Glutamatergic neuron (in vitro differentiated cells): ENCODE results near the gene PAEP. TPM values are rescaled to one million over a fixed set of nuclear protein-coding genes. Genes with fewer than 3 reads are reported as not detected.

ENCODE experiments used
- DNase-seq: peaks from one replicate; pipeline ENCODE4 v3.0.0; 2022
- H3K27ac Mint-ChIP-seq: one replicate; pipeline ENCODE4 v1.8.0; 2020; ENCODE audit warnings: mild to moderate bottlenecking, mixed read lengths, inconsistent platforms; ENCODE audit not compliant: unreplicated experiment
- H3K27me3 Mint-ChIP-seq: one replicate; pipeline ENCODE4 v1.8.0; 2020; ENCODE audit warnings: mild to moderate bottlenecking, moderate library complexity, mixed read lengths, inconsistent platforms; ENCODE audit not compliant: unreplicated experiment
- H3K36me3 Mint-ChIP-seq: one replicate; pipeline ENCODE4 v1.8.0; 2020; ENCODE audit warnings: mild to moderate bottlenecking, mixed read lengths, inconsistent platforms; ENCODE audit not compliant: unreplicated experiment
- H3K4me1 Mint-ChIP-seq: one replicate; pipeline ENCODE4 v1.8.0; 2020; ENCODE audit warnings: mild to moderate bottlenecking, low read depth, mixed read lengths, inconsistent platforms; ENCODE audit not compliant: unreplicated experiment
- H3K4me3 Mint-ChIP-seq: one replicate; pipeline ENCODE4 v1.8.0; 2020; ENCODE audit warnings: mild to moderate bottlenecking, mixed read lengths, inconsistent platforms; ENCODE audit not compliant: unreplicated experiment
- H3K9me3 Mint-ChIP-seq: one replicate; pipeline ENCODE4 v1.8.0; 2020; ENCODE audit warnings: mild to moderate bottlenecking, moderate library complexity, mixed read lengths, inconsistent platforms; ENCODE audit not compliant: unreplicated experiment
- total RNA-seq: library from RNA; stranded (reverse); fragmentation: NEBNext Ultra II Directional; extraction: Animal tissue kit (Norgen Biotek cat#: 25700); gene quantifications from one replicate; pipeline ENCODE4 v1.2.1, GENCODE V29; 2021; ENCODE audit not compliant: unreplicated experiment
- TF ChIP-seq, protein P1 (sequence below): fragments of 200-600 bp; sonication (generic); IDR thresholded peaks from one replicate; pipeline ENCODE4 v1.5.0; 2021; ENCODE audit not compliant: partially characterized antibody, unreplicated experiment

Gene PAEP
- total RNA-seq, 1 donor from 2014 or later, result not detected

DNA sequence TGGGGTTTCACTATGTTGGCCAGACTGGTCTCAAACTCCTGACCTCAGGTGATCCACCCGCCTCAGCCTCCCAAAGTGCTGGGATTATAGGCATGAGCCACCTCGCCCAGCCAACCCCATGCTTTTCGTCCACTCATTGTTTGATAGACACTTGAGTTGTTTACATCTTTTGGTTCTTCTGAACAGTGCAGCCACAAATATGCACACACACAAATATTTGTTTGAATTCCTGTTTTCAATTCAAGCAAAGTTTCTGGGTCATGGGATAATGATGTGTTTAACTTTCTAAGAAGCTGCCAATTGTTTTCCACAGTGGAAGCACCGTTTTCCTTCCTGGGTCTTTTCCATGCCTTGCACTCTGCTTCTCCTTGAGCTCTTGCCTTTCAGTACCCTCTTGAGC, 6.8 kb upstream of the PAEP start:
- Mint-ChIP-seq H3K9me3 (peaks cover 4% of the 10 kb centered on the region), H3K27me3 (peaks cover 13% of the 10 kb centered on the region), H3K4me3 (no peak overlapping the region), H3K4me1 (no peaks in the 10 kb centered on the region), H3K36me3 (peaks cover 4% of the 10 kb centered on the region), H3K27ac (no peak overlapping the region)
- TF ChIP-seq, protein P1, sequence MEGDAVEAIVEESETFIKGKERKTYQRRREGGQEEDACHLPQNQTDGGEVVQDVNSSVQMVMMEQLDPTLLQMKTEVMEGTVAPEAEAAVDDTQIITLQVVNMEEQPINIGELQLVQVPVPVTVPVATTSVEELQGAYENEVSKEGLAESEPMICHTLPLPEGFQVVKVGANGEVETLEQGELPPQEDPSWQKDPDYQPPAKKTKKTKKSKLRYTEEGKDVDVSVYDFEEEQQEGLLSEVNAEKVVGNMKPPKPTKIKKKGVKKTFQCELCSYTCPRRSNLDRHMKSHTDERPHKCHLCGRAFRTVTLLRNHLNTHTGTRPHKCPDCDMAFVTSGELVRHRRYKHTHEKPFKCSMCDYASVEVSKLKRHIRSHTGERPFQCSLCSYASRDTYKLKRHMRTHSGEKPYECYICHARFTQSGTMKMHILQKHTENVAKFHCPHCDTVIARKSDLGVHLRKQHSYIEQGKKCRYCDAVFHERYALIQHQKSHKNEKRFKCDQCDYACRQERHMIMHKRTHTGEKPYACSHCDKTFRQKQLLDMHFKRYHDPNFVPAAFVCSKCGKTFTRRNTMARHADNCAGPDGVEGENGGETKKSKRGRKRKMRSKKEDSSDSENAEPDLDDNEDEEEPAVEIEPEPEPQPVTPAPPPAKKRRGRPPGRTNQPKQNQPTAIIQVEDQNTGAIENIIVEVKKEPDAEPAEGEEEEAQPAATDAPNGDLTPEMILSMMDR, result no peak
- no peak for DNase-seq

DNA sequence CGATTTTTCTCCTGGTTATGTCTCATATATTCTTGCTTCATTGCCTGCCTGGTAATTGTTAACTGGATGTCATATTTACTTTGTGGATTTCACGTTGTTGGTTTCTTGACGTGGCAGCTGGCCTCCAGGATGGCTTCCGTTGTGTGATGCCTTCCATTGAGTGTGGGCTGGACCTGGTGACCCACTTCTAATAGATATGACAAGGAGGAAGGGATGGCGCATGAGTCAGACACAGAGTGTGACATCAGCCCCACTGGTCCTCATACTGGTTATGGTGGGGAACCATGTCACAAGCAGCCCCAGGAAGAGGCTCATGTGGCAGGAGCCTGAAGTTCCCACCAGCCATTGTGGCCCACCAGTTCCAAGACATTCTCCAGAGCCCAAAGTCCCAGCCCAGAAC, 6.4 kb upstream of the PAEP start:
- Mint-ChIP-seq H3K4me1 (no peaks in the 10 kb centered on the region), H3K9me3 (peaks cover 4% of the 10 kb centered on the region), H3K27me3 (peaks cover 13% of the 10 kb centered on the region), H3K27ac (no peak overlapping the region), H3K4me3 (no peak overlapping the region), H3K36me3 (peaks cover 4% of the 10 kb centered on the region)
- TF ChIP-seq, protein P1, result no peak
- no peak for DNase-seq

DNA sequence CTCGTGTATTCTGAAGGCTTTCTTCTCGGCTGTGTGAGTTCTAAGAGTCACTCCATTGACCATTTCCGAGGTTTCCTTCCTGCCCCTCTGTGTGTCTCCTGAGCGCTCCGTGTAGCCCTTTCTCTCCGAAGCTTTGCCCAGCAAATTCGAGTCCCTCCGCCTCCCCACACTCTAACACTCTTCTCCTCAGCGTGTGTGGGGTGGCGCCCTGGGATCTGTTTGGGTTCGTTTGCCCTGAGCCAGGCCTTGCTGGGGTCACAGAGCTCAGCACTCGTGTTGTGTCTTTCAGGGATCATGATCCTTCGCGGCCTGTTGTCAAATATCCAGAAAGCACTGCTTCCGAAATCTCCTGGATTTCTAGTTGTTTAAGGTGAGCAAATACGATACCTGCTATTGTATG, 5.6 kb upstream of the PAEP start:
- Mint-ChIP-seq H3K4me3 (no peak overlapping the region), H3K27ac (no peak overlapping the region)
- TF ChIP-seq, protein P1, result no peak

DNA sequence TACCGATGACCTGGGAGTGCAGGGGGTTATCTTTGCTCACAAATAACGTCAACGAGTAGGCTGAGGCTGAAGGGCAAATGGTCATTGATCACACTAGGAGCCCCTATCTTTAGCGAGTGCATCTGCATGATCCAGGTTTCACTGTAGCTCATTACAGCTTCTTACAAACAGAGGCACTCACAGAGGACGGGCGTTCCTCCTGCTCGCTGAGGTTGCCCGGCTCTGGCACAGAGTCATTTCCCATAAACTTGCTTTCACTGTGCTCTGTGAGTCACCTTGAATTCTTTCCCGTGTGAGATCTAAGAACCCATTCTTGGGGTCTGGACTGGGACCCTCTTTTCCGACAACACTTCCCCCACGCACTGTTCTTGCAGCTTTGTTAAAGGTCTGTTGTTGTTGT, 1.9 kb upstream of the PAEP start:
- no peak overlapping the region for H3K27ac Mint-ChIP-seq
- H3K4me1 Mint-ChIP-seq, result no peaks in the 10 kb centered on the region
- peaks cover 15% of the 10 kb centered on the region for H3K27me3 Mint-ChIP-seq
- H3K9me3 Mint-ChIP-seq, result peaks cover 3% of the 10 kb centered on the region
- no peak overlapping the region for H3K4me3 Mint-ChIP-seq
- no peak for DNase-seq
- TF ChIP-seq, protein P1, result no peak
- no peaks in the 10 kb centered on the region for H3K36me3 Mint-ChIP-seq

More for the DNA sequence above, 5.6 kb upstream of the PAEP start:
- H3K27me3 Mint-ChIP-seq, result peaks cover 11% of the 10 kb centered on the region
- H3K9me3 Mint-ChIP-seq, result peaks cover 2% of the 10 kb centered on the region
- DNase-seq, result no peak
- peaks cover under 1% of the 10 kb centered on the region for H3K36me3 Mint-ChIP-seq
- no peaks in the 10 kb centered on the region for H3K4me1 Mint-ChIP-seq

DNA sequence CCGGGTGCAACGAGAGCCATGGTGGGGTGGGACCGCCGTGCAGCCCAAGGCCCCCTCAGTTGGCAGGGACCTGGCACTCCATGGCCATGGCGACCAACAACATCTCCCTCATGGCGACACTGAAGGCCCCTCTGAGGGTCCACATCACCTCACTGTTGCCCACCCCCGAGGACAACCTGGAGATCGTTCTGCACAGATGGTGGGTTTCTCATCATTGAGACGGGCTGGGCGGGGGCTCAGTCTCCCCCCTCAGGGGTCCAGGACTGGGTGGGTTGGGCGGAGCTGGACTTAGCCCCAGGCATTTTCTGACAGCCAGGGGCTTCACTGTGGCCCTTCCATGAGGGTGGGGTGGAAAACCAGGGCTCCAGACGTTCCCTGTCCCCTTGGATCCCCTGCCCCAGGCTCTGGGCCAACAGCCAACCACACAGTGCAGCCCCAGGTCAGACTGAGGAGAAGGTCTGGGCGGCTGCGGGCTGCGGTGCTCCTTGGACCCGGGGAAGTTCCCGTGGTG, 734 bp downstream of the PAEP start:
- peaks cover 13% of the 10 kb centered on the region for H3K27me3 Mint-ChIP-seq
- H3K36me3 Mint-ChIP-seq, result no peaks in the 10 kb centered on the region
- H3K4me1 Mint-ChIP-seq, result no peaks in the 10 kb centered on the region
- peaks cover 2% of the 10 kb centered on the region for H3K9me3 Mint-ChIP-seq
- DNase-seq, result no peak
- TF ChIP-seq, protein P1, result no peak
- no peak overlapping the region for H3K27ac Mint-ChIP-seq
- H3K4me3 Mint-ChIP-seq, result no peak overlapping the region
